Neuronal stem cell (in vitro differentiated cells): Measurements from ENCODE around the gene DBNDD1.

Experiments used
- DNase-seq: peaks from one replicate; pipeline ENCODE4 v3.0.0-alpha.2; 2013; ENCODE audit warnings: low spot score
- H2AFZ ChIP-seq: one replicate; pipeline ENCODE4 v1.6.1; 2013; ENCODE audit warnings: mild to moderate bottlenecking, low read length, inconsistent platforms
- H2AK5ac ChIP-seq: 2 replicates; pipeline ENCODE4 v1.6.1; 2013; ENCODE audit warnings: low read depth, mild to moderate bottlenecking, inconsistent platforms, low read length, moderate library complexity, mixed read lengths
- H2BK120ac ChIP-seq: 2 replicates; pipeline ENCODE4 v1.6.1; 2013; ENCODE audit warnings: low read depth, mild to moderate bottlenecking, inconsistent platforms, low read length, moderate library complexity, mixed read lengths
- H2BK12ac ChIP-seq: one replicate; pipeline ENCODE4 v1.6.1; 2013; ENCODE audit warnings: low read length, inconsistent platforms
- H2BK15ac ChIP-seq: 2 replicates; pipeline ENCODE4 v1.6.1; 2013; ENCODE audit warnings: mild to moderate bottlenecking, low read length, inconsistent platforms, mixed read lengths
- H2BK5ac ChIP-seq: one replicate; pipeline ENCODE4 v1.6.1; 2013; ENCODE audit warnings: inconsistent platforms, mild to moderate bottlenecking, low read length, moderate library complexity
- H3K14ac ChIP-seq: one replicate; pipeline ENCODE4 v1.6.1; 2013; ENCODE audit warnings: low read length, inconsistent platforms
- H3K18ac ChIP-seq: 2 replicates; pipeline ENCODE4 v1.6.1; 2013; ENCODE audit warnings: low read length, inconsistent platforms
- H3K23ac ChIP-seq: 2 replicates; pipeline ENCODE4 v1.6.1; 2013; ENCODE audit warnings: low read depth, mild to moderate bottlenecking, mixed read lengths, low read length, inconsistent platforms; ENCODE audit not compliant: poor library complexity
- H3K27ac ChIP-seq: replicated peaks from 3 replicates; pipeline ENCODE4 v1.5.1; 2013; ENCODE audit warnings: low read length, inconsistent platforms
- H3K27me3 ChIP-seq, 3 experiments: 2 replicates each; pipeline ENCODE4 v1.6.1; 2013; ENCODE audit warnings: low read length in 3 of 3, mild to moderate bottlenecking in 2 of 3, inconsistent platforms in 1 of 3, low read depth in 1 of 3, mixed read lengths in 1 of 3, moderate library complexity in 1 of 3; ENCODE audit not compliant: control insufficient read depth in 3 of 3, insufficient read depth in 3 of 3
- H3K36me3 ChIP-seq, 2 donors: replicated peaks in 1 of 2; 2 replicates each; pipeline ENCODE4 v1.6.1; 2013; ENCODE audit warnings: low read length in 2 of 2; ENCODE audit not compliant: control insufficient read depth in 2 of 2, insufficient read depth in 2 of 2
- H3K4ac ChIP-seq: 2 replicates; pipeline ENCODE4 v1.6.1; 2013; ENCODE audit warnings: inconsistent platforms, mild to moderate bottlenecking, low read length, moderate library complexity
- H3K4me1 ChIP-seq, 2 donors: 1 replicate in 1 of 2; 2 replicates in 1 of 2; pipeline ENCODE4 v1.6.1; 2013; ENCODE audit warnings: low read length in 2 of 2, low read depth in 1 of 2; ENCODE audit not compliant: control insufficient read depth in 2 of 2, insufficient read depth in 1 of 2
- H3K4me2 ChIP-seq: one replicate; pipeline ENCODE4 v1.6.1; 2013; ENCODE audit warnings: mild to moderate bottlenecking, low read length, inconsistent platforms; ENCODE audit not compliant: insufficient read depth, poor library complexity, severe bottlenecking
- H3K4me3 ChIP-seq, 2 donors: 2 replicates each; pipeline ENCODE4 v1.5.1; 2013; ENCODE audit warnings: low read length in 2 of 2, mild to moderate bottlenecking in 2 of 2, inconsistent platforms in 1 of 2, moderate library complexity in 1 of 2
- H3K79me1 ChIP-seq: one replicate; pipeline ENCODE4 v1.6.1; 2013; ENCODE audit warnings: low read depth, mild to moderate bottlenecking, inconsistent platforms, low read length, moderate library complexity
- H3K9ac ChIP-seq: one replicate; pipeline ENCODE4 v1.6.1; 2013; ENCODE audit warnings: mild to moderate bottlenecking, low read depth, low read length, inconsistent platforms; ENCODE audit not compliant: poor library complexity
- H3K9me3 ChIP-seq, 2 donors: replicated peaks in 1 of 2; 2 replicates each; pipeline versions ENCODE3 to v1.6.1; 2013; ENCODE audit warnings: low read length in 2 of 2, mild to moderate bottlenecking in 2 of 2, inconsistent platforms in 1 of 2, low read depth in 1 of 2, mixed read lengths in 1 of 2, moderate library complexity in 1 of 2; ENCODE audit not compliant: control insufficient read depth in 2 of 2, insufficient read depth in 1 of 2
- H4K8ac ChIP-seq: one replicate; pipeline ENCODE4 v1.6.1; 2013; ENCODE audit warnings: low read depth, mild to moderate bottlenecking, inconsistent platforms, low read length, moderate library complexity
- H4K91ac ChIP-seq: one replicate; pipeline ENCODE4 v1.6.1; 2013; ENCODE audit warnings: low read length, low read depth, mild to moderate bottlenecking, inconsistent platforms; ENCODE audit not compliant: poor library complexity
- WGBS, 2 donors: extraction: QIAGEN DNeasy Blood & Tissue Kit; methylation state at CpG; one replicate each; pipeline ENCODE4 v1.1.7; 2013; ENCODE audit warnings: missing lambda C conversion rate in 2 of 2, mixed read lengths in 1 of 2; ENCODE audit not compliant: insufficient read length in 2 of 2, insufficient replicate concordance in 1 of 2; ENCODE audit errors: extremely low coverage in 2 of 2; 5-methylcytosine and 5-hydroxymethylcytosine counted together

DBNDD1 gene

GRCh38 chr16:90055371-90055770, 36.1 kb upstream of the DBNDD1 start:
- Histone ChIP-seq H3K23ac (no peak overlapping the region), H3K27ac (no peak overlapping the region), H2AK5ac (no peak overlapping the region), H3K79me1 (no peaks in the 10 kb centered on the region), H3K18ac (no peak overlapping the region), H3K9ac (peak overlapping the region; percentile 17), H3K14ac (no peak overlapping the region), H3K4ac (no peak overlapping the region), H2BK5ac (no peak overlapping the region), H3K27me3 (peaks cover 0 to 4% (median 0%) of the 10 kb centered on the region in 3 experiments), H2BK12ac (no peak overlapping the region), H3K4me2 (no peak overlapping the region), H4K8ac (no peak overlapping the region), H4K91ac (no peak overlapping the region), H3K9me3 (peaks cover 15 to 17% of the 10 kb centered on the region in 2 donors), H2BK15ac (no peak overlapping the region), H2BK120ac (no peak overlapping the region), H3K36me3 (no peaks in the 10 kb centered on the region), H3K4me3 (no peak overlapping the region), H3K4me1 (no peaks in the 10 kb centered on the region), H2AFZ (no peak overlapping the region)
- WGBS, 2 donors: no CpG with 5 or more reads among the region's 4 CpGs
- no peak for DNase-seq

DNA sequence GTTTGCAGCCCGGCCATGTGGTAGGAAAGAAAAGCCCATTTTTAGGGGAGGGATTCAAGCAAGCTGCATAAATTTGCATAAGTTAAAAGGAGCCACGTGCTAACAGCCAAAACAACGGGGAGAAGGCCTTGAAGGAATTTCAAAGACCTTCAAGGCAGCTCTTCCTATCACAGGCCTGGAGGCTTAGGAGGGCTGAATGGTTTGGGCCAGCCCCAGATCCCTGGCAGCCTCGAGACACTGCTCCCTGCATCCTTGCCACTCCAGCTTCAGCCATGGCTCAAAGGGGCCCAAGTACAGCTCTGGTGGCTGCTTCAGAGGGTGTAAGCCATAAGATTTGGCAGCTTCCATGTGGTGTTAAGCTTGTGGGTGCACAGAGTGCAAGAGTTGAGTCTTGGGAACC, 35.3 kb upstream of the DBNDD1 start:
- Histone ChIP-seq H3K14ac (no peak overlapping the region), H3K27me3 (peaks cover 0 to 6% (median 0%) of the 10 kb centered on the region in 3 experiments), H3K18ac (no peak overlapping the region), H3K4me1 (no peaks in the 10 kb centered on the region), H3K79me1 (no peaks in the 10 kb centered on the region), H2AFZ (no peak overlapping the region), H2BK12ac (no peak overlapping the region), H2AK5ac (no peak overlapping the region), H4K91ac (no peak overlapping the region), H3K23ac (no peak overlapping the region), H3K4me2 (no peak overlapping the region), H2BK15ac (no peak overlapping the region), H3K4me3 (no peak overlapping the region), H3K36me3 (no peaks in the 10 kb centered on the region), H3K4ac (no peak overlapping the region), H3K9me3 (peaks cover 15 to 20% of the 10 kb centered on the region in 2 donors), H2BK5ac (no peak overlapping the region), H3K27ac (no peak overlapping the region), H2BK120ac (no peak overlapping the region), H4K8ac (no peak overlapping the region), H3K9ac (no peak overlapping the region)
- WGBS, 2 donors: no CpG with 5 or more reads among the region's 4 CpGs
- no peak for DNase-seq

DNA sequence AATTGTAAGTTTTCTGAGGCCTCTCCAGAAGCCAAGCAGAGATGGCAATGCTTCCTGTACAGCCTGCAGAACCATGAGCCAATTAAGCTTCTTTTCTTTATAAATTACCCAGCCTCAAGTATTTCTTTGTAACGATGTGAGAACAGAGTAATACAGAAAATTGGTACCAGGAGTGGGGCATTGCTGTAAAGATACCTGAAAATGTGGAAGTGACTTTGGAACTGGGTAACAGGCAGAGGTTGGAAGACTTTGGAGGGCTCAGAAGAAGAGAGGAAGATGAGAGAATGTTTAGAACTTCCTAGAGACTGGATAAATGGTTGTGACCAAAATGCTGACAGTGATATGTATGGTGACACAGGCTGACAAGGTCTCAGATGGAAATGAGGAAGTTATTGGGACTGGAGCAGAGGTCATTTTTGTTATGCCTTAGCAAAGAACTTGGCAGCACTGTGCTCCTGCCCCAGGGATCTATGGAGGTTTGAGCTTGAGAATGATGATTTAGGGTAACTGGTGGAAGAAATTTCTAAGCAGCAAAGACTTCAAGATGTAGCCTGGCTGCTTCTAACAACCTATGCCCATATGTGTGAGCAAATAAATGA, 34.7 kb upstream of the DBNDD1 start:
- Histone ChIP-seq H3K4ac (no peak overlapping the region), H3K14ac (no peak overlapping the region), H3K4me2 (no peak overlapping the region), H3K4me3 (no peak overlapping the region), H2BK120ac (no peak overlapping the region), H2BK12ac (no peak overlapping the region), H3K18ac (no peak overlapping the region), H3K27me3 (peaks cover 0 to 9% (median 0%) of the 10 kb centered on the region in 3 experiments), H2BK5ac (no peak overlapping the region), H3K9me3 (peaks cover 15 to 20% of the 10 kb centered on the region in 2 donors), H2AFZ (no peak overlapping the region), H4K8ac (no peak overlapping the region), H4K91ac (no peak overlapping the region), H3K9ac (no peak overlapping the region), H2AK5ac (no peak overlapping the region), H3K4me1 (no peaks in the 10 kb centered on the region), H3K23ac (no peak overlapping the region), H3K79me1 (no peaks in the 10 kb centered on the region), H3K27ac (no peak overlapping the region), H2BK15ac (no peak overlapping the region), H3K36me3 (no peaks in the 10 kb centered on the region)
- no peak for DNase-seq
- WGBS, 2 donors: no CpG with 5 or more reads among the region's 1 CpG

DNA sequence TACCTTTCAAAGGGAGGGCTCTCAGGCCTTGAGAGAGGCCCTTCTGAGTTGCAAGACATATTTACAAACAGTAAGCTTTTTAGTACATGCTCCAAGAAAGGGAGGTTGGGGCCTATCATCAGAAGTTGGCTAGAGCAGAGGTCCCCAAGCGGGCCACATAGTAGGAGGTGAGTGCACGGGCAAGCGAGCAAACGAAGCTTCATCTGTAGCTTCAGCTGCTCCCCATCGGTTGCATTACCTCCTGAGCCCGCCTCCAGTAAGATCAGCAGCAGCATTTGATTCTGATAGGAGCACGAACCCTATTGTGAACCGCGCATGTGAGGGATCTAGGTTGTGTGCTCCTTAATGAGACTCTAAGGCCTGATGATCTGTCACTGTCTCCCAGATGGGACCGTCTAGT, 31.7 kb upstream of the DBNDD1 start:
- no peak overlapping the region for H4K91ac ChIP-seq
- H3K79me1 ChIP-seq: no peaks in the 10 kb centered on the region
- H2BK5ac ChIP-seq: no peak overlapping the region
- no peak overlapping the region for H3K23ac ChIP-seq
- H2BK15ac ChIP-seq: no peak overlapping the region
- no CpG with 5 or more reads among the region's 10 CpGs for WGBS, 2 donors
- H2AFZ ChIP-seq: no peak overlapping the region
- H3K4ac ChIP-seq: no peak overlapping the region
- peaks cover 5 to 9% of the 10 kb centered on the region in 2 donors for H3K4me1 ChIP-seq
- no peak overlapping the region for H4K8ac ChIP-seq
- no peaks in the 10 kb centered on the region for H3K36me3 ChIP-seq
- no peak overlapping the region for H3K9ac ChIP-seq
- H2AK5ac ChIP-seq: no peak overlapping the region
- no peak overlapping the region for H3K14ac ChIP-seq
- no peak for DNase-seq
- peaks cover 0 to 24% (median 0%) of the 10 kb centered on the region in 3 experiments for H3K27me3 ChIP-seq
- no peak overlapping the region for H2BK12ac ChIP-seq
- no peak overlapping the region for H2BK120ac ChIP-seq
- no peak overlapping the region for H3K18ac ChIP-seq
- peaks cover 15 to 18% of the 10 kb centered on the region in 2 donors for H3K9me3 ChIP-seq
- H3K4me3 ChIP-seq: no peak overlapping the region
- no peak overlapping the region for H3K27ac ChIP-seq
- H3K4me2 ChIP-seq: no peak overlapping the region
